Activated CD8-positive, alpha-beta T cell treated with anti-CD3 and anti-CD28 coated beads for 36 hours (primary cell): Measurements from ENCODE around the gene FNIP1. TPM values are rescaled to one million over a fixed set of nuclear protein-coding genes. Genes with fewer than 3 reads are reported as not detected.
A peak's percentile ranks its signal among the peaks of the same experiment; 100 is the strongest.

Source experiments
- ATAC-seq: fragments of 200-7000 bp; cut with Tn5 transposase; one replicate; pipeline ENCODE4 v1.10.0; 2021; ENCODE audit warnings: mild to moderate bottlenecking, moderate library complexity
- CTCF ChIA-PET: fragments of 350-600 bp; sonication (Branson Sonifier 250); formaldehyde crosslinking; loops from one replicate; lab custom pipeline; 2021; ENCODE audit warnings: antibody characterized with exemption; lab: Charles Lee
- POLR2A ChIA-PET: fragments of 350-600 bp; sonication (Branson Sonifier 250); formaldehyde crosslinking; loops from one replicate; lab custom pipeline; 2021; ENCODE audit warnings: antibody characterized with exemption; lab: Charles Lee
- DNase-seq: peaks from one replicate; pipeline ENCODE4 v3.0.0-alpha.2; 2020
- H3K27ac Mint-ChIP-seq: one replicate; pipeline ENCODE4 v1.8.0; 2021; ENCODE audit warnings: mild to moderate bottlenecking, mixed read lengths
- H3K27me3 Mint-ChIP-seq: one replicate; pipeline ENCODE4 v1.8.0; 2021; ENCODE audit warnings: mixed read lengths
- H3K36me3 Mint-ChIP-seq: one replicate; pipeline ENCODE4 v1.8.0; 2021; ENCODE audit warnings: low read depth, mixed read lengths
- H3K4me1 Mint-ChIP-seq: one replicate; pipeline ENCODE4 v1.8.0; 2021; ENCODE audit warnings: low read depth, mixed read lengths
- H3K4me3 Mint-ChIP-seq: one replicate; pipeline ENCODE4 v1.8.0; 2021; ENCODE audit warnings: mild to moderate bottlenecking, moderate library complexity, mixed read lengths
- H3K9me3 Mint-ChIP-seq: one replicate; pipeline ENCODE4 v1.8.0; 2021; ENCODE audit warnings: mixed read lengths
- CTCF ChIP-seq: fragments of 200-600 bp; IDR thresholded peaks from one replicate; pipeline ENCODE4 v1.8.0; 2022; ENCODE audit warnings: antibody characterized with exemption, mild to moderate bottlenecking
- intact Hi-C: fragments of 100-400 bp; cut with micrococcal nuclease; formaldehyde crosslinking; loops from one replicate; pipeline ENCODE4 v1.10.0; 2022
- total RNA-seq, 2 experiments: library from RNA; stranded (reverse); gene quantifications; one replicate each; pipeline ENCODE4 v1.2.3, GENCODE V29; 2021

The FNIP1 gene
- total RNA-seq, 2 experiments from 2014 or later = 15.9 to 16.0 TPM

- DNase-seq (peak; percentile 17), ATAC-seq (no peak)
- POLR2A ChIA-PET = interaction anchor here (0.9 to 1.4 kb wide), 2 partner anchors 45 to 161 kb away, joined by 3 to 9 read pairs; partner anchors contain the start of gene FNIP1
- H3K4me1 Mint-ChIP-seq = peaks cover 22% of the 10 kb centered on the region
- TF ChIP-seq CTCF = no peak
- CTCF ChIA-PET = interaction anchor here (1.1 kb wide), 2 partner anchors 46 to 161 kb away, joined by 3 to 6 read pairs; partner anchors contain the start of gene FNIP1
- peak overlapping the region; percentile 95 for H3K4me3 Mint-ChIP-seq
- H3K27me3 Mint-ChIP-seq = no peaks in the 10 kb centered on the region
- intact Hi-C loops = loop anchor here (5.0 kb wide), 1 partner anchor 161 kb away; the partner anchor contains the start of gene FNIP1
- peak overlapping the region; percentile 89 for H3K27ac Mint-ChIP-seq
- H3K9me3 Mint-ChIP-seq = no peaks in the 10 kb centered on the region
- H3K36me3 Mint-ChIP-seq = peaks cover 3% of the 10 kb centered on the region
Observed at GRCh38 chr5:131635684-131636572, 160.9 kb downstream of the FNIP1 start.

- H3K4me1 Mint-ChIP-seq = peaks cover 16% of the 10 kb centered on the region
- no peak for TF ChIP-seq CTCF
- H3K27ac Mint-ChIP-seq = peak within 1 kb of the TSS; percentile 89
- H3K4me3 Mint-ChIP-seq = peak within 1 kb of the TSS; percentile 95
- peak; percentile 89 for ATAC-seq
- H3K36me3 Mint-ChIP-seq = peaks cover 3% of the 10 kb centered on the region
- no peaks in the 10 kb centered on the region for H3K9me3 Mint-ChIP-seq
- ChIA-PET POLR2A (interaction anchor here (0.9 to 1.4 kb wide), 2 partner anchors 44 to 162 kb away, joined by 3 to 9 read pairs; partner anchors contain the start of gene FNIP1), CTCF (interaction anchor here (1.1 kb wide), 2 partner anchors 46 to 162 kb away, joined by 3 to 6 read pairs; partner anchors contain the start of gene FNIP1)
- intact Hi-C loops = loop anchor here (5.0 kb wide), 2 partner anchors 38 to 162 kb away; partner anchors contain the start of gene FNIP1
- peak; percentile 99 for DNase-seq
- H3K27me3 Mint-ChIP-seq = no peaks in the 10 kb centered on the region
Observed at GRCh38 chr5:131634996-131635683, 161.7 kb downstream of the FNIP1 start, which contains the start of gene RAPGEF6. RAPGEF6 (minus strand) TSS chr5:131635229; CDS start chr5:131635030, 199 bp downstream.

- peak; percentile 23 for ATAC-seq
- H3K27me3 Mint-ChIP-seq = no peaks in the 10 kb centered on the region
- peaks cover 3% of the 10 kb centered on the region for H3K36me3 Mint-ChIP-seq
- DNase-seq = peak; percentile 75
- ChIA-PET POLR2A (interaction anchor here (1.0 kb wide), 1 partner anchor 162 kb away, joined by 3 read pairs; the partner anchor contains the start of gene FNIP1), CTCF (no interaction called here)
- peak overlapping the region; percentile 95 for H3K4me3 Mint-ChIP-seq
- peak overlapping the region; percentile 89 for H3K27ac Mint-ChIP-seq
- TF ChIP-seq CTCF = no peak
- peaks cover 16% of the 10 kb centered on the region for H3K4me1 Mint-ChIP-seq
- H3K9me3 Mint-ChIP-seq = no peaks in the 10 kb centered on the region
- intact Hi-C loops = loop anchor here (5.0 kb wide), 1 partner anchor 37 kb away; no protein-coding TSS in a partner anchor
Observed at GRCh38 chr5:131634666-131634995, 162.2 kb downstream of the FNIP1 start.

GRCh38 chr5:131634238-131634637 lies 162.6 kb downstream of the FNIP1 start:
- TF ChIP-seq CTCF = no peak
- no peaks in the 10 kb centered on the region for H3K9me3 Mint-ChIP-seq
- no peaks in the 10 kb centered on the region for H3K27me3 Mint-ChIP-seq
- peaks cover 16% of the 10 kb centered on the region for H3K4me1 Mint-ChIP-seq
- DNase-seq (no peak), ATAC-seq (no peak)
- ChIA-PET CTCF (interaction anchor here (1.6 kb wide), 1 partner anchor 17 kb away, joined by 4 read pairs; no protein-coding TSS in a partner anchor), POLR2A (interaction anchor here (1.0 to 1.2 kb wide), 2 partner anchors 163 to 229 kb away, joined by 3 read pairs; partner anchors contain the start of gene FNIP1)
- H3K27ac Mint-ChIP-seq = peak overlapping the region; percentile 89
- H3K36me3 Mint-ChIP-seq = peaks cover 3% of the 10 kb centered on the region
- intact Hi-C loops = loop anchor here (5.0 kb wide), 1 partner anchor 37 kb away; no protein-coding TSS in a partner anchor
- peak overlapping the region; percentile 95 for H3K4me3 Mint-ChIP-seq
